ENCODE data around the gene TUNAR. TPM values are rescaled to one million over a fixed set of nuclear protein-coding genes. Genes with fewer than 3 reads are reported as not detected.

Gene TUNAR
- total RNA-seq, 1 donor from 2014 or later: 0.06 TPM

- H3K4me3 ChIP-seq (ENCODE audit: low read depth, low read length): no peak overlapping the region
- TF ChIP-seq CTCF (conservative IDR thresholded peaks at IDR 0.05; ENCODE audit: low read depth, low read length): no peak
- DNase-seq (ENCODE audit: low read depth): no peak
Observed at GRCh38 chr14:95903616-95904107, 27.0 kb downstream of the TUNAR start.

- DNase-seq (ENCODE audit: low read depth): no peak
- TF ChIP-seq CTCF (conservative IDR thresholded peaks at IDR 0.05; ENCODE audit: low read depth, low read length): no peak
- no peak overlapping the region for H3K4me3 ChIP-seq (ENCODE audit: low read depth, low read length)
Observed at GRCh38 chr14:95906591-95906990, 30.0 kb downstream of the TUNAR start.

- DNase-seq (ENCODE audit: low read depth): no peak
Observed at GRCh38 chr14:95910628-95911027, 34.0 kb downstream of the TUNAR start.

GRCh38 chr14:95911456-95911855, 34.8 kb downstream of the TUNAR start:
- H3K4me3 ChIP-seq (ENCODE audit: low read depth, low read length): no peak overlapping the region
- no peak for DNase-seq (ENCODE audit: low read depth)
- no peak for TF ChIP-seq CTCF (conservative IDR thresholded peaks at IDR 0.05; ENCODE audit: low read depth, low read length)

More at GRCh38 chr14:95910628-95911027, 34.0 kb downstream of the TUNAR start:
- no peak for TF ChIP-seq CTCF (conservative IDR thresholded peaks at IDR 0.05; ENCODE audit: low read depth, low read length)
- no peak overlapping the region for H3K4me3 ChIP-seq (ENCODE audit: low read depth, low read length)

- no peak overlapping the region for H3K4me3 ChIP-seq (ENCODE audit: low read depth, low read length)
- peak; percentile 45 for TF ChIP-seq CTCF (conservative IDR thresholded peaks at IDR 0.05; ENCODE audit: low read depth, low read length)
- peak; percentile 83 for DNase-seq (ENCODE audit: low read depth)
Observed at GRCh38 chr14:95915330-95915729, 38.7 kb downstream of the TUNAR start.

- peak; percentile 74 for DNase-seq (ENCODE audit: low read depth)
- no peak for TF ChIP-seq CTCF (conservative IDR thresholded peaks at IDR 0.05; ENCODE audit: low read depth, low read length)
- H3K4me3 ChIP-seq (ENCODE audit: low read depth, low read length): no peak overlapping the region
Observed at GRCh38 chr14:95918466-95918865, 41.8 kb downstream of the TUNAR start.

GRCh38 chr14:95920769-95921438, 44.3 kb downstream of the TUNAR start:
- TF ChIP-seq CTCF (conservative IDR thresholded peaks at IDR 0.05; ENCODE audit: low read depth, low read length): peak; percentile 26
- H3K4me3 ChIP-seq (ENCODE audit: low read depth, low read length): no peak overlapping the region
- no peak for DNase-seq (ENCODE audit: low read depth)
